ENCODE data around the gene WEE1. TPM values are rescaled to one million over a fixed set of nuclear protein-coding genes. Genes with fewer than 3 reads are reported as not detected.
"Not testable (repeated sequence)": the region's sequence is repeated elsewhere in the genome, so short reads cannot be mapped to it uniquely, and the experiment has no call there.

WEE1 gene
- total RNA-seq, 1 donor = 88.9 TPM

GRCh38 chr11:9538548-9538947, 34.9 kb upstream of the WEE1 start:
- no peak overlapping the region for H3K4me3 ChIP-seq (ENCODE audit: low read depth, low read length)
- no peak for TF ChIP-seq CTCF (IDR thresholded peaks at IDR 0.05; ENCODE audit: insufficient read depth, low read depth, low read length)
- DNase-seq (ENCODE audit: low read depth) = no peak

- DNase-seq (ENCODE audit: low read depth); H3K4me3 ChIP-seq (ENCODE audit: low read depth, low read length): not testable (repeated sequence)
These were observed 24.3 kb upstream of the WEE1 start for GRCh38 chr11:9549216-9549615.

- no peak overlapping the region for H3K4me3 ChIP-seq (ENCODE audit: low read depth, low read length)
- TF ChIP-seq CTCF (IDR thresholded peaks at IDR 0.05; ENCODE audit: insufficient read depth, low read depth, low read length) = no peak
- DNase-seq (ENCODE audit: low read depth) = peak; percentile 74
These were observed 23.3 kb upstream of the WEE1 start for GRCh38 chr11:9550191-9550628.

- no peak for DNase-seq (ENCODE audit: low read depth)
- H3K4me3 ChIP-seq (ENCODE audit: low read depth, low read length) = no peak overlapping the region
- TF ChIP-seq CTCF (IDR thresholded peaks at IDR 0.05; ENCODE audit: insufficient read depth, low read depth, low read length) = no peak
These were observed 12.0 kb upstream of the WEE1 start for GRCh38 chr11:9561279-9561982.

GRCh38 chr11:9562716-9563115, 10.8 kb upstream of the WEE1 start:
- no peak overlapping the region for H3K4me3 ChIP-seq (ENCODE audit: low read depth, low read length)
- DNase-seq (ENCODE audit: low read depth) = no peak
- TF ChIP-seq CTCF (IDR thresholded peaks at IDR 0.05; ENCODE audit: insufficient read depth, low read depth, low read length) = no peak

- TF ChIP-seq CTCF (IDR thresholded peaks at IDR 0.05; ENCODE audit: insufficient read depth, low read depth, low read length) = no peak
- no peak for DNase-seq (ENCODE audit: low read depth)
These were observed 10.2 kb upstream of the WEE1 start for GRCh38 chr11:9563196-9563730.

GRCh38 chr11:9565822-9566560, 7.5 kb upstream of the WEE1 start:
- no peak for TF ChIP-seq CTCF (IDR thresholded peaks at IDR 0.05; ENCODE audit: insufficient read depth, low read depth, low read length)
- no peak overlapping the region for H3K4me3 ChIP-seq (ENCODE audit: low read depth, low read length)
- DNase-seq (ENCODE audit: low read depth) = peak; percentile 100

More at GRCh38 chr11:9563196-9563730, 10.2 kb upstream of the WEE1 start:
- H3K4me3 ChIP-seq (ENCODE audit: low read depth, low read length) = no peak overlapping the region
